HL-60 (cell line): ENCODE results near the gene SLC1A7.

Source experiments
- DNase-seq, 2 experiments: peaks; one replicate each; pipeline ENCODE4 v3.0.0-alpha.2; 2010 to 2020; ENCODE audit warnings: low read depth in 1 of 2, low spot score in 1 of 2
- H3K27ac ChIP-seq: fragments of 250-450 bp; sonication (Bioruptor Pico); replicated peaks from 2 replicates; pipeline ENCODE4 v1.5.1; 2020; ENCODE audit warnings: mild to moderate bottlenecking, moderate library complexity
- H3K27me3 ChIP-seq: fragments of 250-450 bp; sonication (Bioruptor Pico); 2 replicates; pipeline ENCODE4 v1.5.1; 2021; ENCODE audit warnings: mild to moderate bottlenecking, moderate library complexity; ENCODE audit not compliant: insufficient read depth, poor library complexity, severe bottlenecking
- H3K4me3 ChIP-seq: replicated peaks from 2 replicates; pipeline ENCODE4 v1.5.1; 2011; ENCODE audit warnings: mild to moderate bottlenecking, control low read depth, low read length; ENCODE audit not compliant: insufficient read depth
- GABPA ChIP-seq: IDR thresholded peaks from 2 replicates; pipeline ENCODE4 v1.6.1; 2012; ENCODE audit warnings: low read depth
- POLR2AphosphoS5 ChIP-seq: IDR thresholded peaks from 2 replicates; pipeline ENCODE4 v1.6.1; 2012; ENCODE audit warnings: low read depth
- SPI1 ChIP-seq: IDR thresholded peaks from 2 replicates; pipeline ENCODE4 v1.6.1; 2012; ENCODE audit warnings: low read depth, mild to moderate bottlenecking, borderline replicate concordance
- TF ChIP-seq, protein P1 (sequence below): IDR thresholded peaks from one replicate; pipeline ENCODE4 v1.5.1; 2011; ENCODE audit warnings: low read length, control low read depth, inconsistent platforms; ENCODE audit not compliant: insufficient read depth
- TF ChIP-seq, protein P2 (sequence below): IDR thresholded peaks from 2 replicates; pipeline ENCODE4 v1.6.1; 2012; ENCODE audit warnings: low read depth; ENCODE audit not compliant: insufficient replicate concordance

Gene SLC1A7

DNA sequence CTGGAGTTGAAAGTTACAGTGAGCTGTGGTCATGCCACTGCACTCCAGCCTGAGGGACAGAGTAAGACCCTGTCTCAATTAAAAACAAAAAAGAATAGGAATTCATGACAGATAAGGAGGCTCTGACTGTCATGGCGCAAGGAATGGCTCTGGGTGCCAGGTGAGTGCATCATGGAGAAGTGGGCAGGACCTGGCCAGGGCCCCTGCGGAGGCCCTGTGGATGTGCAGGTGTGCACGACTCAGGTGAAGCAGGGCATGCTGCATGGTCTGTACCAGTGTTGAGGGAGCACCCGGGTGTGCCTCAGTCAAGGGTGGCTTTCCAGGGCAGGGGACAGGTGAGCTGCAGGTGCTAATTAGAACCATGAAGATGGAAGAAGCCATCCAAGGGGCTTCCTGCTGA is 14.0 kb downstream of the SLC1A7 start:
- Histone ChIP-seq H3K27me3 (no peaks in the 10 kb centered on the region), H3K27ac (no peak overlapping the region), H3K4me3 (no peak overlapping the region)
- TF ChIP-seq, protein P1, sequence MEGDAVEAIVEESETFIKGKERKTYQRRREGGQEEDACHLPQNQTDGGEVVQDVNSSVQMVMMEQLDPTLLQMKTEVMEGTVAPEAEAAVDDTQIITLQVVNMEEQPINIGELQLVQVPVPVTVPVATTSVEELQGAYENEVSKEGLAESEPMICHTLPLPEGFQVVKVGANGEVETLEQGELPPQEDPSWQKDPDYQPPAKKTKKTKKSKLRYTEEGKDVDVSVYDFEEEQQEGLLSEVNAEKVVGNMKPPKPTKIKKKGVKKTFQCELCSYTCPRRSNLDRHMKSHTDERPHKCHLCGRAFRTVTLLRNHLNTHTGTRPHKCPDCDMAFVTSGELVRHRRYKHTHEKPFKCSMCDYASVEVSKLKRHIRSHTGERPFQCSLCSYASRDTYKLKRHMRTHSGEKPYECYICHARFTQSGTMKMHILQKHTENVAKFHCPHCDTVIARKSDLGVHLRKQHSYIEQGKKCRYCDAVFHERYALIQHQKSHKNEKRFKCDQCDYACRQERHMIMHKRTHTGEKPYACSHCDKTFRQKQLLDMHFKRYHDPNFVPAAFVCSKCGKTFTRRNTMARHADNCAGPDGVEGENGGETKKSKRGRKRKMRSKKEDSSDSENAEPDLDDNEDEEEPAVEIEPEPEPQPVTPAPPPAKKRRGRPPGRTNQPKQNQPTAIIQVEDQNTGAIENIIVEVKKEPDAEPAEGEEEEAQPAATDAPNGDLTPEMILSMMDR = no peak
- TF ChIP-seq GABPA (no peak), POLR2AphosphoS5 (no peak), SPI1 (no peak)
- TF ChIP-seq, protein P2, sequence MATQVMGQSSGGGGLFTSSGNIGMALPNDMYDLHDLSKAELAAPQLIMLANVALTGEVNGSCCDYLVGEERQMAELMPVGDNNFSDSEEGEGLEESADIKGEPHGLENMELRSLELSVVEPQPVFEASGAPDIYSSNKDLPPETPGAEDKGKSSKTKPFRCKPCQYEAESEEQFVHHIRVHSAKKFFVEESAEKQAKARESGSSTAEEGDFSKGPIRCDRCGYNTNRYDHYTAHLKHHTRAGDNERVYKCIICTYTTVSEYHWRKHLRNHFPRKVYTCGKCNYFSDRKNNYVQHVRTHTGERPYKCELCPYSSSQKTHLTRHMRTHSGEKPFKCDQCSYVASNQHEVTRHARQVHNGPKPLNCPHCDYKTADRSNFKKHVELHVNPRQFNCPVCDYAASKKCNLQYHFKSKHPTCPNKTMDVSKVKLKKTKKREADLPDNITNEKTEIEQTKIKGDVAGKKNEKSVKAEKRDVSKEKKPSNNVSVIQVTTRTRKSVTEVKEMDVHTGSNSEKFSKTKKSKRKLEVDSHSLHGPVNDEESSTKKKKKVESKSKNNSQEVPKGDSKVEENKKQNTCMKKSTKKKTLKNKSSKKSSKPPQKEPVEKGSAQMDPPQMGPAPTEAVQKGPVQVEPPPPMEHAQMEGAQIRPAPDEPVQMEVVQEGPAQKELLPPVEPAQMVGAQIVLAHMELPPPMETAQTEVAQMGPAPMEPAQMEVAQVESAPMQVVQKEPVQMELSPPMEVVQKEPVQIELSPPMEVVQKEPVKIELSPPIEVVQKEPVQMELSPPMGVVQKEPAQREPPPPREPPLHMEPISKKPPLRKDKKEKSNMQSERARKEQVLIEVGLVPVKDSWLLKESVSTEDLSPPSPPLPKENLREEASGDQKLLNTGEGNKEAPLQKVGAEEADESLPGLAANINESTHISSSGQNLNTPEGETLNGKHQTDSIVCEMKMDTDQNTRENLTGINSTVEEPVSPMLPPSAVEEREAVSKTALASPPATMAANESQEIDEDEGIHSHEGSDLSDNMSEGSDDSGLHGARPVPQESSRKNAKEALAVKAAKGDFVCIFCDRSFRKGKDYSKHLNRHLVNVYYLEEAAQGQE = no peak
- DNase-seq = no peak

DNA sequence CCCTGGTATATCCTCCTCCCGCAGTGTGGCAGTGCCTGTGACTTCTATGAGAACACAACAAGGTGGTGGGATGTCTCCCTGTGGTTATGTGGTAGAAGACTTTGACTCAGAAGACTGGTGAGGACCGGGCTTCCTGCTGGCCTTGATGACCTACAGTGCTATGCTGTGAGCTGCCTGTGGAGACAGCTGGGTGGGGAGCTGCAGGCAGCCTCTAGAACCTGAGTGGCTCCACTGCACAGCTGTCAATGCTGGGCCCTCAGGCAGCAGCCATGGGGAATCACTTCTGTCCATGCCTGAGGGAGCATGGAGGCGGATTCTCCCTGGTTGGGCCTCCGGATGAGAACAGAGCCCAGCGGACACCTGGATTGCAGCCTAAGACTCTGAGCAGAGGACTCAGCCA is 14.9 kb downstream of the SLC1A7 start:
- TF ChIP-seq, protein P1 = no peak
- TF ChIP-seq POLR2AphosphoS5 (no peak), SPI1 (no peak), GABPA (no peak)
- TF ChIP-seq, protein P2 = no peak

GRCh38 chr1:53126495-53126894 is 15.9 kb downstream of the SLC1A7 start:
- Histone ChIP-seq H3K4me3 (no peak overlapping the region), H3K27ac (no peak overlapping the region), H3K27me3 (no peaks in the 10 kb centered on the region)
- TF ChIP-seq, protein P2 = no peak
- TF ChIP-seq GABPA (no peak), POLR2AphosphoS5 (no peak), SPI1 (no peak)
- TF ChIP-seq, protein P1 = no peak
- DNase-seq = no peak

More for the DNA sequence above, 14.9 kb downstream of the SLC1A7 start:
- DNase-seq = no peak
- H3K27me3 ChIP-seq = no peaks in the 10 kb centered on the region
- no peak overlapping the region for H3K4me3 ChIP-seq
- no peak overlapping the region for H3K27ac ChIP-seq
